MM.1S (cell line): ENCODE results near the gene TMEM259.

Experiments
- DNase-seq: peaks from one replicate; pipeline ENCODE4 v3.0.0-alpha.2; 2015
- H2AFZ ChIP-seq: fragments of 300-600 bp; sonication (generic); 2 replicates; pipeline ENCODE4 v1.6.0; 2016; ENCODE audit warnings: antibody characterized with exemption, low read length
- H3F3A ChIP-seq: fragments of 300-600 bp; sonication (generic); 2 replicates; pipeline ENCODE4 v1.6.1; 2016; ENCODE audit warnings: mild to moderate bottlenecking, antibody characterized with exemption, low read length, moderate library complexity, mixed read lengths; ENCODE audit not compliant: insufficient read depth
- H3K27ac ChIP-seq: fragments of 300-600 bp; sonication (generic); 2 replicates; pipeline ENCODE4 v1.5.1; 2016; ENCODE audit warnings: mild to moderate bottlenecking, low read length
- H3K27me3 ChIP-seq: fragments of 300-600 bp; sonication (generic); replicated peaks from 2 replicates; pipeline ENCODE4 v1.6.0; 2016; ENCODE audit warnings: low read length; ENCODE audit not compliant: insufficient read depth
- H3K36me3 ChIP-seq: fragments of 300-600 bp; sonication (generic); replicated peaks from 2 replicates; pipeline ENCODE4 v1.6.1; 2016; ENCODE audit warnings: mild to moderate bottlenecking, low read length, mixed read lengths; ENCODE audit not compliant: insufficient read depth
- H3K4me1 ChIP-seq: fragments of 300-600 bp; sonication (generic); 2 replicates; pipeline ENCODE4 v1.6.1; 2016; ENCODE audit warnings: low read length, mixed read lengths
- H3K4me2 ChIP-seq: fragments of 300-600 bp; sonication (generic); 2 replicates; pipeline ENCODE4 v1.6.0; 2016; ENCODE audit warnings: low read depth, low read length
- H3K4me3 ChIP-seq: fragments of 300-600 bp; sonication (generic); 2 replicates; pipeline ENCODE4 v1.5.1; 2016; ENCODE audit warnings: low read length, mixed read lengths
- H3K79me2 ChIP-seq: fragments of 300-600 bp; sonication (generic); 2 replicates; pipeline ENCODE4 v1.6.1; 2016; ENCODE audit warnings: mixed run types, low read length, mixed read lengths
- H3K9ac ChIP-seq: fragments of 300-600 bp; sonication (generic); 2 replicates; pipeline ENCODE4 v1.6.1; 2016; ENCODE audit warnings: low read length, mixed read lengths
- H3K9me2 ChIP-seq: fragments of 300-600 bp; sonication (generic); replicated peaks from 2 replicates; pipeline ENCODE4 v1.6.1; 2016; ENCODE audit warnings: mild to moderate bottlenecking, low read length, mixed read lengths; ENCODE audit not compliant: insufficient read depth
- H3K9me3 ChIP-seq: fragments of 300-600 bp; sonication (generic); replicated peaks from 2 replicates; pipeline ENCODE4 v1.6.1; 2016; ENCODE audit warnings: mild to moderate bottlenecking, low read length, mixed read lengths; ENCODE audit not compliant: insufficient read depth
- H4K20me1 ChIP-seq: fragments of 300-600 bp; sonication (generic); 2 replicates; pipeline ENCODE4 v1.6.1; 2016; ENCODE audit warnings: mild to moderate bottlenecking, low read length, moderate library complexity, mixed read lengths; ENCODE audit not compliant: insufficient read depth
- EZH2 ChIP-seq: fragments of 300-600 bp; sonication (generic); optimal IDR thresholded peaks from 2 replicates; pipeline ENCODE3; 2017; ENCODE audit warnings: low read depth, mild to moderate bottlenecking, antibody characterized with exemption, low read length, mixed read lengths
- EZH2phosphoT487 ChIP-seq: fragments of 300-600 bp; sonication (generic); IDR thresholded peaks from 2 replicates; pipeline ENCODE4 v1.6.1; 2018; ENCODE audit warnings: antibody characterized with exemption, low read length
- TF ChIP-seq, protein P1 (sequence below): fragments of 300-600 bp; sonication (generic); IDR thresholded peaks from 2 replicates; pipeline ENCODE4 v1.5.1; 2016; ENCODE audit warnings: antibody characterized with exemption, low read length, mixed read lengths

The TMEM259 gene

DNA sequence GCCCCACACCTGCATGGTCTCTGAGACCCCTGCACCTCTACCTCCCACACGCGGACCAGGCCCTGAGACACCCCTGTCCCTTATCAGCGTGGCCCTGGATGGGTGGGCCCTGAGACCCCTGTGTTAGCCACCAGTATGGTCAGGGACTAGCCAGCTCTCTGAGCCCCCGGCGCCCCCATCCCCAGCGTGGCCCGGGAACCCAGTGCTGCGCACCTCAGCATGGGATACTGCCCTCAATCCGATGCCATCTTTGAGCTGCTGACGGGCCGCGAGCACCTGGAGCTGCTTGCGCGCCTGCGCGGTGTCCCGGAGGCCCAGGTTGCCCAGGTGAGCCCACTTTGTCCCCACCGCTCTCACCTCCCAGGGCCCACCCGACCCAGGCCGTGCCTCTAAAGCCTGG lies 41.1 kb upstream of the TMEM259 start:
- H4K20me1 ChIP-seq, result no peaks in the 10 kb centered on the region
- no peak overlapping the region for H3K27ac ChIP-seq
- TF ChIP-seq EZH2phosphoT487 (no peak), EZH2 (no peak)
- TF ChIP-seq, protein P1, sequence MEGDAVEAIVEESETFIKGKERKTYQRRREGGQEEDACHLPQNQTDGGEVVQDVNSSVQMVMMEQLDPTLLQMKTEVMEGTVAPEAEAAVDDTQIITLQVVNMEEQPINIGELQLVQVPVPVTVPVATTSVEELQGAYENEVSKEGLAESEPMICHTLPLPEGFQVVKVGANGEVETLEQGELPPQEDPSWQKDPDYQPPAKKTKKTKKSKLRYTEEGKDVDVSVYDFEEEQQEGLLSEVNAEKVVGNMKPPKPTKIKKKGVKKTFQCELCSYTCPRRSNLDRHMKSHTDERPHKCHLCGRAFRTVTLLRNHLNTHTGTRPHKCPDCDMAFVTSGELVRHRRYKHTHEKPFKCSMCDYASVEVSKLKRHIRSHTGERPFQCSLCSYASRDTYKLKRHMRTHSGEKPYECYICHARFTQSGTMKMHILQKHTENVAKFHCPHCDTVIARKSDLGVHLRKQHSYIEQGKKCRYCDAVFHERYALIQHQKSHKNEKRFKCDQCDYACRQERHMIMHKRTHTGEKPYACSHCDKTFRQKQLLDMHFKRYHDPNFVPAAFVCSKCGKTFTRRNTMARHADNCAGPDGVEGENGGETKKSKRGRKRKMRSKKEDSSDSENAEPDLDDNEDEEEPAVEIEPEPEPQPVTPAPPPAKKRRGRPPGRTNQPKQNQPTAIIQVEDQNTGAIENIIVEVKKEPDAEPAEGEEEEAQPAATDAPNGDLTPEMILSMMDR, result no peak
- DNase-seq, result no peak
- H3K79me2 ChIP-seq, result peaks cover 4% of the 10 kb centered on the region
- H3K4me3 ChIP-seq, result no peak overlapping the region
- peaks cover 17% of the 10 kb centered on the region; the same call in 1 of the 2 replicates for H3K4me1 ChIP-seq
- H3F3A ChIP-seq, result peaks cover 31% of the 10 kb centered on the region
- no peaks in the 10 kb centered on the region for H3K9me2 ChIP-seq
- H3K36me3 ChIP-seq, result no peaks in the 10 kb centered on the region
- no peak overlapping the region for H3K4me2 ChIP-seq
- H3K27me3 ChIP-seq, result no peaks in the 10 kb centered on the region
- no peak overlapping the region for H3K9ac ChIP-seq
- no peak overlapping the region for H2AFZ ChIP-seq
- no peaks in the 10 kb centered on the region for H3K9me3 ChIP-seq

DNA sequence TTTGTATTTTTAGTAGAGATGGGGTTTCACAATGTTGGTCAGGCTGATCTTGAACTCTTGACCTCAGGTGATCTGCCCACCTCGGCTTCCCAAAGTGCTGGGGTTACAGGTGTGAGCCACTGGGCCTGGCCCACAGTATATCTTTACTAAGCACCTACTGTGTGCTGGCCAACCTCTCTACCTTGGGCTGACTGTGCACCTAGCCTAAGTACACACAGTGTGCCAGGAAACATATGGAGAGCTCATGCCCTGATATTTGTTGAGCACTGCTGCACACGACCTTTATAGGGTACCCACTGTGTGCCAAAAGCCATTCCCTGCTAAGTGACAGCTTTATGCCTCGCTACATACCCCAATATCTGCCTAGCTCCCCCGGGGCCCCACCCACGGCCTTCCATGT lies 39.8 kb upstream of the TMEM259 start:
- Histone ChIP-seq H3K36me3 (no peaks in the 10 kb centered on the region), H3K9me3 (no peaks in the 10 kb centered on the region), H3K79me2 (no peaks in the 10 kb centered on the region), H3K9ac (no peak overlapping the region), H3K4me2 (no peak overlapping the region), H4K20me1 (no peaks in the 10 kb centered on the region), H3K27me3 (no peaks in the 10 kb centered on the region), H3K4me3 (no peak overlapping the region), H3K9me2 (no peaks in the 10 kb centered on the region), H3F3A (peaks cover 19% of the 10 kb centered on the region), H3K27ac (no peak overlapping the region), H2AFZ (no peak overlapping the region), H3K4me1 (peaks cover 11% of the 10 kb centered on the region; the same call in 1 of the 2 replicates)
- no peak for DNase-seq
- TF ChIP-seq EZH2phosphoT487 (no peak), EZH2 (no peak)
- TF ChIP-seq, protein P1, result no peak

DNA sequence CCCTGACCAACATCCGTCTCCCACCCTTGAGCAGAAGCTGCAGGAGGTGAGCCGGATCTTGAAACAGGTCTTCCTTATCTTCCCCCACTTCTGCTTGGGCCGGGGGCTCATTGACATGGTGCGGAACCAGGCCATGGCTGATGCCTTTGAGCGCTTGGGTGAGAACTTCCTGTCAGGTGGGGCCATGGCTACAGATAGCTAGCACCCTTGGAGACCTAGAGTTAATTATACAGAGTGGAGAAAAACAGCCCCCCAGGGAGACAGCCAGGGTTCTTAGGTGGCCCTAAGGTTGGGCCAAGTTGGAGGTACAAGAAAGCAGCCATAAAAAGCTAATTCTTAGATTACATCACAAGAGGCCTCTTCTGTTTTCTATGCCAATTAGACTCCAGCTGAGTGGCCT lies 37.2 kb upstream of the TMEM259 start:
- Histone ChIP-seq H4K20me1 (no peaks in the 10 kb centered on the region), H3K27ac (no peak overlapping the region), H3K9ac (no peak overlapping the region), H3K4me1 (no peaks in the 10 kb centered on the region), H3K4me3 (no peak overlapping the region), H3K9me3 (no peaks in the 10 kb centered on the region), H2AFZ (no peak overlapping the region), H3K79me2 (no peaks in the 10 kb centered on the region), H3F3A (no peaks in the 10 kb centered on the region), H3K9me2 (no peaks in the 10 kb centered on the region), H3K27me3 (no peaks in the 10 kb centered on the region), H3K4me2 (no peak overlapping the region), H3K36me3 (no peaks in the 10 kb centered on the region)
- DNase-seq, result no peak
- TF ChIP-seq, protein P1, result no peak
- TF ChIP-seq EZH2 (no peak), EZH2phosphoT487 (no peak)
